ENCODE results near the gene CFC1.
"Not testable (repeated sequence)": the region's sequence is repeated elsewhere in the genome, so short reads cannot be mapped to it uniquely, and the experiment has no call there.

CFC1 gene

GRCh38 chr2:130594011-130594410 is 5.4 kb downstream of the CFC1 start:
- not testable (repeated sequence) for H3K4me1 ChIP-seq (ENCODE audit: control insufficient read depth in 1 of 2, insufficient read depth in 1 of 2, low read depth in 1 of 2, low read length in 1 of 2); H3K36me3 ChIP-seq; H3K4me3 ChIP-seq (ENCODE audit: low read depth in 1 of 2, low read length in 1 of 2); H3K27ac ChIP-seq; H3K9me3 ChIP-seq
- H3K27me3 ChIP-seq, result peaks cover 29% of the 10 kb centered on the region

- H3K4me3 ChIP-seq (ENCODE audit: low read depth in 1 of 2, low read length in 1 of 2); H3K4me1 ChIP-seq (ENCODE audit: control insufficient read depth in 1 of 2, insufficient read depth in 1 of 2, low read depth in 1 of 2, low read length in 1 of 2); H3K9me3 ChIP-seq; H3K36me3 ChIP-seq; H3K27ac ChIP-seq: not testable (repeated sequence)
- peaks cover 23% of the 10 kb centered on the region for H3K27me3 ChIP-seq
Measured at GRCh38 chr2:130592791-130593414, 6.5 kb downstream of the CFC1 start.

GRCh38 chr2:130590842-130591359 is 8.5 kb downstream of the CFC1 start:
- H3K27ac ChIP-seq; H3K9me3 ChIP-seq; H3K4me3 ChIP-seq (ENCODE audit: low read depth in 1 of 2, low read length in 1 of 2); H3K4me1 ChIP-seq (ENCODE audit: control insufficient read depth in 1 of 2, insufficient read depth in 1 of 2, low read depth in 1 of 2, low read length in 1 of 2); H3K36me3 ChIP-seq: not testable (repeated sequence)
- peaks cover 20% of the 10 kb centered on the region for H3K27me3 ChIP-seq

GRCh38 chr2:130590170-130590841 is 9.1 kb downstream of the CFC1 start:
- peaks cover 20% of the 10 kb centered on the region for H3K27me3 ChIP-seq
- not testable (repeated sequence) for H3K4me1 ChIP-seq (ENCODE audit: control insufficient read depth in 1 of 2, insufficient read depth in 1 of 2, low read depth in 1 of 2, low read length in 1 of 2); H3K4me3 ChIP-seq (ENCODE audit: low read depth in 1 of 2, low read length in 1 of 2); H3K9me3 ChIP-seq; H3K27ac ChIP-seq; H3K36me3 ChIP-seq

GRCh38 chr2:130588688-130589458 is 10.5 kb downstream of the CFC1 start:
- not testable (repeated sequence) for H3K27ac ChIP-seq; H3K9me3 ChIP-seq; H3K4me1 ChIP-seq (ENCODE audit: control insufficient read depth in 1 of 2, insufficient read depth in 1 of 2, low read depth in 1 of 2, low read length in 1 of 2); H3K4me3 ChIP-seq (ENCODE audit: low read depth in 1 of 2, low read length in 1 of 2); H3K36me3 ChIP-seq
- H3K27me3 ChIP-seq, result peaks cover 17% of the 10 kb centered on the region

GRCh38 chr2:130584726-130585125 is 14.6 kb downstream of the CFC1 start:
- H3K36me3 ChIP-seq; H3K4me3 ChIP-seq (ENCODE audit: low read depth in 1 of 2, low read length in 1 of 2); H3K9me3 ChIP-seq; H3K27me3 ChIP-seq; H3K4me1 ChIP-seq (ENCODE audit: control insufficient read depth in 1 of 2, insufficient read depth in 1 of 2, low read depth in 1 of 2, low read length in 1 of 2); H3K27ac ChIP-seq: not testable (repeated sequence)

GRCh38 chr2:130583582-130583981 is 15.8 kb downstream of the CFC1 start:
- H3K27ac ChIP-seq; H3K27me3 ChIP-seq; H3K36me3 ChIP-seq; H3K4me1 ChIP-seq (ENCODE audit: control insufficient read depth in 1 of 2, insufficient read depth in 1 of 2, low read depth in 1 of 2, low read length in 1 of 2); H3K4me3 ChIP-seq (ENCODE audit: low read depth in 1 of 2, low read length in 1 of 2); H3K9me3 ChIP-seq: not testable (repeated sequence)

GRCh38 chr2:130582970-130583369 is 16.4 kb downstream of the CFC1 start:
- H3K27me3 ChIP-seq; H3K4me3 ChIP-seq (ENCODE audit: low read depth in 1 of 2, low read length in 1 of 2): not testable (repeated sequence)

GRCh38 chr2:130581491-130581890 is 17.9 kb downstream of the CFC1 start:
- not testable (repeated sequence) for H3K27ac ChIP-seq; H3K36me3 ChIP-seq; H3K9me3 ChIP-seq; H3K4me1 ChIP-seq (ENCODE audit: control insufficient read depth in 1 of 2, insufficient read depth in 1 of 2, low read depth in 1 of 2, low read length in 1 of 2); H3K27me3 ChIP-seq; H3K4me3 ChIP-seq (ENCODE audit: low read depth in 1 of 2, low read length in 1 of 2)

More at GRCh38 chr2:130582970-130583369, 16.4 kb downstream of the CFC1 start:
- H3K27ac ChIP-seq; H3K36me3 ChIP-seq; H3K4me1 ChIP-seq (ENCODE audit: control insufficient read depth in 1 of 2, insufficient read depth in 1 of 2, low read depth in 1 of 2, low read length in 1 of 2); H3K9me3 ChIP-seq: not testable (repeated sequence)

- not testable (repeated sequence) for H3K27ac ChIP-seq; H3K4me3 ChIP-seq (ENCODE audit: low read depth in 1 of 2, low read length in 1 of 2); H3K36me3 ChIP-seq; H3K4me1 ChIP-seq (ENCODE audit: control insufficient read depth in 1 of 2, insufficient read depth in 1 of 2, low read depth in 1 of 2, low read length in 1 of 2); H3K9me3 ChIP-seq; H3K27me3 ChIP-seq
Measured at GRCh38 chr2:130579121-130579520, 20.3 kb downstream of the CFC1 start.

- H3K4me3 ChIP-seq (ENCODE audit: low read depth in 1 of 2, low read length in 1 of 2); H3K4me1 ChIP-seq (ENCODE audit: control insufficient read depth in 1 of 2, insufficient read depth in 1 of 2, low read depth in 1 of 2, low read length in 1 of 2); H3K9me3 ChIP-seq; H3K27ac ChIP-seq; H3K36me3 ChIP-seq; H3K27me3 ChIP-seq: not testable (repeated sequence)
Measured at GRCh38 chr2:130577559-130577958, 21.8 kb downstream of the CFC1 start.

GRCh38 chr2:130576209-130576784 is 23.1 kb downstream of the CFC1 start:
- not testable (repeated sequence) for H3K27ac ChIP-seq; H3K36me3 ChIP-seq; H3K4me1 ChIP-seq (ENCODE audit: control insufficient read depth in 1 of 2, insufficient read depth in 1 of 2, low read depth in 1 of 2, low read length in 1 of 2); H3K4me3 ChIP-seq (ENCODE audit: low read depth in 1 of 2, low read length in 1 of 2); H3K9me3 ChIP-seq; H3K27me3 ChIP-seq

- H3K27me3 ChIP-seq; H3K36me3 ChIP-seq; H3K4me1 ChIP-seq (ENCODE audit: control insufficient read depth in 1 of 2, insufficient read depth in 1 of 2, low read depth in 1 of 2, low read length in 1 of 2); H3K9me3 ChIP-seq; H3K4me3 ChIP-seq (ENCODE audit: low read depth in 1 of 2, low read length in 1 of 2); H3K27ac ChIP-seq: not testable (repeated sequence)
Measured at GRCh38 chr2:130574230-130574629, 25.1 kb downstream of the CFC1 start.
